ENCODE results near the gene NNMT.

The NNMT gene

DNA sequence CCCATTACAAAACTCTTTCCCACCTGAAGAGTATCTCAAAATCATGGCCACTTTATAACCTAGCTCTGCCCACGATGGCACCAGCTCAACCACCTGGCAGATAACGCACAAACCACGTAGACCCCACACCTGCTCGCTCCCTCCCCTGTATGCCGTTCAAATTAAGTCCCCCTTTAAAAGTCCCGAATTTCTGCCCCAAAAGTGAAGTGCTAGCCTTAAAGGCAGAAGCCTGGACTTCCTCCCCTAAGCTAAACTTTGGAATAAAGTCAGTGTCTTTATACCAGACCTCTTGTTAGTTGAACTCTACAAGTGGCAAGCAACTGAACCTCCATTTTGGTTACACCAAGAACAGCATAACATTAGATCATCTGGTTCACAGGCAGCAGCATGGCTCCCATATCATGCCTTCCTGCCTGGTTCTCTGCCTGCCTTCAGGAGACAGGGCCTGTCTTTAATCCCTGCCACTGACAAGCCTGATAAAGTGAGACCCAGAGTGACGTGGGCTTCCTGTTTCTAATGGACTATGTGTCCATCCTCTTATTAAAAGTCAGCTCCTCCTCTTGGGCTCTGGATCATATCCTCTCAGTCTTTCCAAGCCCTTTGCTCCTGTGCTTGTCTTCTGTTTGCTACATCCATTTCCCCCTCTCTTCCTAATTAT lies 32.6 kb upstream of the NNMT start:
- no peak for DNase-seq

DNA sequence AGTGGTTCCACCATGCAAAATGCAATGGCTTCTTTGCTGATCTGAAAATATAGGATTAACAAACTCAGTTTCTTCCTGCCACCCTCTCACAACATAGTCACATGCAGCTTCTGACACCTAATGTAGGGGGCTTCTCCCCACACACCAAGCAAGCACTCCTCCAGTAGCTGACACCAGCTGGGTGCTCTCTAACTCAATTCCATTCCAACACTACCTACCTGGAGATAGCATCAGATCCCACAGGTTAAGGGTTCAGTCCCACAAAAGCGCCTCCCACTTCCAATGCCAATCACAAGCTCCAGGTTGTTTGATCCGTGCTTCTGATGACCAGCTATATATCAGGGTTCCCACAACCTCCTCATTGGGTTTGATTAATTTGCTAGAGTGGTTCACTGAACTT lies 31.8 kb upstream of the NNMT start:
- no peak for DNase-seq

DNA sequence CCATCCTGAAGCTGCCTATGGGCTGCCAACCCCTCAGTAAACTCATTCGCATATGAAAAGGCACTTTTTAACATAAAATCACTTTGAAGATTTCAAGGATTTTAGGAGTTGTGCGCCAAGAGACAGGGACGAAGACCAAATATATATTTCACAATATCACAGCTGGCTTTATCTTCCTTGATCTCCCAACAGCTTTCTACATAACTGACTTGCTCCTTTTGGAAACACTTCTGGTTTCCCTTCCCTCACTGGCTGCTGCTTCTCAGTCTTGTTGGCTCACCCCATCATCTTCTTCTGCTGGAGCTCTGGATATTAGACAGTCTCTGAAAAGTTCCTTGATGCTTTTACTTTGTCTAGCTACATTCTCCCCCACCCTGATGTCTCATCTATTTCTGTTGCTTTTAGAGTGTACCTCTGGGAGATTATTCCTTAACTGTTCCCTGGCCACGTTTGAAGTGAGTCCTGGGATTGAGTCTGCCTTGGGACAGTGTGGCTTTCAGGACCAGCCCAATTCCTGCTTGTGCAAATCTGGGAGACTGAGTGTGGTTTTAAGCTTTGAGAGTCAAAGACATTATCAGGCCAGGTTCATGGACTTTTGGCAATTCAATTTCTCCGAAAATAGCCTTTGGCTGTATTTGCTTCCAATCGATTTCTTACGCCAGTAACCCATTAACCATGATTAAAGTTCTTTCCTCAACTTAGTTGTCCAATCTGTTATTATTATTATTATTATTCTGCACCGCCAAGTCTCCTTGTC lies 30.9 kb upstream of the NNMT start:
- DNase-seq: no peak

DNA sequence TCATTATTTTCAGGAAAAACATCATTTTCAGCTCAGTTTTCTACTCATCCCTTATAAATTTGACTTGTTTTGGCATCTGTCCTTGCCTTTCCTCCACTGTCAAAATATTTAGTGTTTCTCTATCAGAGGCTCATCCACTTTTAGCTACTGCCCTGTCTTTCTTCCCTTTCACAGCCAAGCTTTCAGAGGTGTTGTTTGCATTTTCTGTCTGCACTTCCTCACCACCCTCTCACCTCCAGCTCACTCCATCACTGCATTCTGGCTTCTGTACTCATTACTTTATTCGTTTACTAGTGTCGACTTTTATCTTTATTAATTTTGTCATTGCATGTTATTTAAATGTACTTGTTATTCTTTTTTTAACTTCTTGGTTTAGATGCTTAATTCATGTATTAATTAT lies 26.7 kb upstream of the NNMT start:
- DNase-seq: no peak

DNA sequence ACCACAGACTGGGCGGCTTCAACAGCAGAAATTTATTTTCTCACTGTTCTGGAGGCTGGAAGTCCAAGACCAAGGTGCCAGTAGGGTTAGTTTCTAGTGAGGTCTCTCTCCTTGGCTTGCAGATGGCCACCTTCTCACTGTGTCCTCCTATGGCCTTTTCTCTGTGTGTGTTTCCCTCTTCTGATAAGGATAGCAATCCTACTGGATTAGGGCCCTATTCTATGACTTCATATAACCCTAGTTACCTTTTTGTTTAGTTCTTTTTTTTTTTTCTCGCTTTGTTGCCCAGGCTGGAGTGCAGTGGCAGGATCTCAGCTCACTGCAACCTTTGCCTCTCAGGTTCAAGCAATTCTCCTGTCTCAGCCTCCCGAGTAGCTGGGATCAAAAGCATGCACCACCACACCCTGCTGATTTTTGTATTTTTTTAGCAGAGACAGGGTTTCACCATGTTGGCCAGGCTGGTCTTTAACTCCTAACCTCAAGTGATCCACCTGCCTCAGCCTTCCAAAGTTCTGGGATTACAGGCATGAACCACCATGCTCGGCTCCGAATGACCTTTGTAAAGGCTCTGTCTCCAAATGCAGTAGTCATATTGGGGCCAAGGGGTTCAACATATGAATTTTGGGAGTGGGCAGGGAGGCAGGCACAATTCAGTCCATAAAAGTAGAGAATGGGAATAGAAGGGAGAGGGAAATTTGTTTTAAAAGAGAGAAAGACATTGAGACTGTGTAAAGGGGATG lies 25.5 kb upstream of the NNMT start:
- no peak for DNase-seq

DNA sequence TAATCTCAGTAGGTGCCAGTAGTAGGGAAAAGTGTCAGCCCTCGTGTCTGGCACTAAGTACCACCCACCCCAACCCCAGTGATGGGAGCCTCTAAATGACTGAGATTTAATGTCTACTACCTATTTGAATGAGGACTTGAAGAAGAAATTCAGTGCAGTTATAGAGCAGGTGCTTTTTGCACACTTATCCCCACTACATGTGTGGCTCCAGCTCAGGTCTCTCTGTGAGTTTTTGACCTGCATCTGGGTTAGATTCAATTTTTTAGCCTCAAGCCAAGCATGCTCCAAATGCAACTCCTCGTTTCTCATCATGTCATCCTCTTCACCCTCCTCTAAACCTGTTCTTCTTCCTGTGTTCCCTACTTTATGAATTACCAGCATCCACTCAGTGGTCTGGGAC lies 24.9 kb upstream of the NNMT start:
- no peak for DNase-seq

DNA sequence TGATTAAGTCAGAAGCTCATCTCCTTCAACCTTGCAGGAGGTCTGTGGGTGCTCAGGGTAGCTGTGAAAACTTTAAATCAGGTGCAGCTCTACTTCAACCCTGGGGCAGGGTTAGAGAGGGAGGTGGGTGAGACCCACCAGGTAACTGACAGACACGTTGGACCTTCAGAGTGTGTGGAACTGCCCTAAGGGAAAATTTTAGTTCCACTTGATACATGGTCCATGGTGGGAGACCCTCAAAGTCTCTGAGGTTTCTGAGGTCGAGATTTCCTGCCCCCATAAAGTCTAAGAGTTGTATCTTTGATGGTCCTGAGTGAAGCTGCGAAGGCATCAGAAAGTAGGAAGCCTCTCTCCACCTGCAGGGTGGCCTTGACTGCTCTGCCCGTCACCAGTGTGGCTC lies 23.9 kb upstream of the NNMT start:
- DNase-seq: no peak

DNA sequence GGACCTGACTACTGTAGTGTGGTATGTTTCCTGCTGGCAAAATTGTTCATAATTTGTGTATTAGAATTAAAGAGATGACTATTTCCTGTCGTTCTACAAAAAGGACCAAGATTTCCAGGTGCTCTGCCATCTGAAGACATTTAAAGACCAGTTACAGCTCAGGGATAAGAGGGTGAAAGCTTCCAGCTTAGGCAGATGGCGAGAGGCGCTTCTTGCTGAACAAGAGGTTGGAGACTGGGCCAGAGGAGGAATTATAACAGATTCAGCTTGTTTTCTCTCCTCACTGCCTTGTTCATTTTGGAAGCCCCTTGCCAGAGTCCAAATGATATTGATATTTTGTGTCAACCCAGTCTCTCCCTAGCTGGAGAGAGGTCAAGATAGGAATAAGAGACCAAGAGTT lies 23.1 kb upstream of the NNMT start:
- DNase-seq: no peak

DNA sequence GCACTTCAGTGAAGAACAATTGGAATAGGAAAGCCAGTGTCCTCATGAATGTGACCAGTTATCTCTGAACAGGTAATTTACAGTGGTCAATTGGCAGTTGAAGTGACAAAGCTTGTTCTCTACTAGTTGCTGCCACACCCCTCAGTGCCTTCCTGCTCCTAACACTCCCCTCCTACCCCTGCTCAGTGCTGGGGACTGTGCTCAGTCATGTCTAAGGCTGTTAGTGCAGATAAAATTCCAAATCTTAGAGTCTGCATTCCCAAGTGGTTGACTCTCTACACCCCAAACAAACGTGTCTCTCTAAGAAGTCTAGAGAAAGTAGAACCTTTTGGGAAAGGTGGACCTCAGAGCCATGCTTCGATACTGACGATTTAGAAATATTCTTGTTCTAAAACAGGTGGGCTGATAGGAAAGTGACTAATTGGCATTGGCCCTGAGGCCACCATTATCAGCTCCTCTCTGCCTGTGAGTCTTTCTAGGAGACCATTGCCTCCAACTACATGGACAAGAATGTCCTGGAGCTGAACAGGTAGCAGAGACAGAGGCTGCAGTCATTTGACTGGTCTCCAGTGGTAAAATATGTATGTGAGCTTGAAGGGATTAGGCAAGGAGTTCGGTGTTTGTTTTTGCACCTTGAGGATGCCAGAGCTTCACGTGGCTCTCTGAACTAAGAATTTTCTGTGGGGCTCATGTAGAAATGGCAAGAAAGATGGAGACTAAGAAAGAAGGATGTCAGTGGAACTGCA lies 22.1 kb upstream of the NNMT start:
- DNase-seq: no peak

DNA sequence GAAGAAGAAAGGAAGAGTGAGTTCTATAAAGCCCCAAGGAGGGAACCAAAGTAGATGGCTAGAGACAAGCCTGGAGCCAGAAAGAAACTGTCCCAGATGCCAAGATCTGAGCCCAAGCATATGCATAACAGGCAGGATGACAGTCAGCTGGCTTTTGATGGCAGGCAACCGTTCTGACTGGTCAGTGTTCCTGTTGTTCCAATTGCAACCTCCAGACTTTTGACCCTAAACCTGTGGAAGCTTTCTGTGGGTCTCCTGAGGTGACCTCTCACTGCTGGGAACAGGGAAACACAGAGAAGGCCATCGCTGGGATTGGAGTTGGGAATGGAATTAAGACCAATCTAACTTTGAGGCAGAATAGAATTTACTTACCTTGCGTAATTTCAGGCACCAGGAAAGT lies 21.6 kb upstream of the NNMT start:
- no peak for DNase-seq

DNA sequence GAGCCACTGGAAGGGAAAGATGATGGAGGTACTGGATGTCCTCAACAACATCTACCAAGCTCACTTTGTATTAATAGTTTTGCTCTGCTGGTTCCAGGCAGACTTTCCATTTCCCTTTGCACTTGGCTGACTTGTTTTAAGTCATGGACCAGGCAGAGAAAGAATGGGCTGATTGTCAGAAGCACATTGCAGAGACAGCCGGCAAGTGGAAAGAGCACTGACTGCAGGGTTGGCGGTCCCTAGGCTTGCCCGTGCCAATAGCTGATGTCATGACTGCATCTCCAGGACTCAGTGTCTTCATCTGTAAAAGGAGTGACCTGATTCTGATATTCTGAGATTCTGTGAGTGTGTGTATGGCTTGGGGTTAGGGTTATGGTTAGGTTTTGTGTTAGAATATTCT lies 20.9 kb upstream of the NNMT start:
- DNase-seq: no peak

DNA sequence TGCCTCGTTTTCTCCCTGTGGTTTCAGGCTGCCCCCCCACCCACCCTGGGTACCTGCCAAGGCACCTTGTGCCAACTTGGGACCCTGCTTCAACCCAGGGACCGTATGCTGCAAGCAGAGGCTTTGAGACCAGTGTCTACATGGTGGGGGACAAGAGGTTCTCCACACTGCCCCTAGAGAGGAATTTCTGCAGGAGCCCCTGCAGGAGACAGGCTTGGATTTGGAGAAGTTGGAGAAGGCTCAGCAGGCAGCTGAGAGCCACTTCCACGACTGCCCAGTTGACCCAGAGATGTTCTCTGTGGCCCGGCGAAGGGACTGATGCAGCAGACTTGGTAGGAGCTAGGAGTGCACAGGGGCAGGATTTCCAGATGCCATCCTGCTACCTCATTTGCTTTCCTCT lies 20.1 kb upstream of the NNMT start:
- no peak for DNase-seq

DNA sequence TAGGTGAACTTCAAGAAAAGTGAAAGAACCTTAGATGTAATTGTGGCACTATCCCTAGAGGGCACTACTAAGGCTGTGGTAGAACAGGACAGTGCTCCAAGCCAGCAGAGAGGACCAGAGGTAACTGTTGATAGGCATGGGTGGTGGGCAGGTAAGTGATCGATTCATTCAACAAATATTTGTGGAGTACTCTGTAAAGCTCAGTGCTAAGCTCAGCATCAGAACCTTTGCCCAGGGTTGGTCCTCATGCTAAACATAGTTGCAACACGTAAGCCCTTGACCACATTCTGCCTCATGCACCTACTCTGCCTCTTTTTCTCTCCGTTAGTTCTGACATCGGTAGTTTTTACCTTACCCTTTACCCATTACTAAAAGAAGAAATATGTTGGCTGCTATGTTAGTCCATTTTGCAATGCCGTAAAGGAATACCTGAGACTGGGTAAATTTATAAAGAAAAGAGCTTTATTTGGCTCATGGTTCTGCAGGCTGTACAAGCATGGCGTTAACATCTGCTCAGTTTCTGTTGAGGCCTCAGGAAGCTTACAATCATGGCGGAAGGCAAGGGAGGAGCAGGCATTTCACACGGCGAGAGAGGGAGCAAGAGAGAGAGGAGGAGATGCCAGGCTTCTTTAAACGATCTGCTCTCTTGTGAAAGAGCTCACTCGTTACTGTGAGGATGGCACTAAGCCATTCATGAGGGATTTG lies 18.4 kb upstream of the NNMT start:
- DNase-seq: no peak

DNA sequence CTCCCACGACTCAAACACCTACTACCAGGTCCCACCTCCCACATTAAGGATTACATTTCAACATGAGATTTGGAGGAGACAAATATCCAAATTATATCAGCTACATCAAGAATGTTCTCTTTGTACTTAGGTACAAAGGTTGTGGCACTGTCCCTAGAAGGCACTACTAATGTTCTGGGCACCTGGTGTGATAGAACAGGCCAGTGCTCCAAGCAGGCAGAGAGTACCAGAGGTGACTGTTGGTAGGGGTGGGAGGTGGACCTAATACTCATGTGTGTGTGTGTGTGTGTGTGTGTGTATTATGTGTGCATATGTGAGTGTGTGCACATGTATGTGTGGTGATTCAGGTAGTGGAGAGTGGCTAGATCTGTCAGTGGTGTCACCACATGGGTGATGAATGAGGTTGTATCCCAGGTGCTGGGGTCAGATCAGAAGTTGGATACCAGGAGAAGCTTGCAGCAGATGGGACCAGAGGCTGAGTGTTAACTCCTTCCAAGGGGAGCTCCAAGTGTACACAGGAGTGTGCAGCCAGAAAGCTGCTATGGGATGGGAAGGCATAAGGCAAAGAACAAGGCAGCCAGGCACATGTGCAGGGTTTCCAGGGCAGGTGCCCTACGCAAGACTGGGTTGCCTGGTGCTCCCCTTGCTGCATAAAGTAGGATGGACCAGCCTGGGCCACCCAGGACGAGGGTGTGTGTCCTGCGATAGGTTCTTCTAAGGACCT lies 17.7 kb upstream of the NNMT start:
- no peak for DNase-seq

DNA sequence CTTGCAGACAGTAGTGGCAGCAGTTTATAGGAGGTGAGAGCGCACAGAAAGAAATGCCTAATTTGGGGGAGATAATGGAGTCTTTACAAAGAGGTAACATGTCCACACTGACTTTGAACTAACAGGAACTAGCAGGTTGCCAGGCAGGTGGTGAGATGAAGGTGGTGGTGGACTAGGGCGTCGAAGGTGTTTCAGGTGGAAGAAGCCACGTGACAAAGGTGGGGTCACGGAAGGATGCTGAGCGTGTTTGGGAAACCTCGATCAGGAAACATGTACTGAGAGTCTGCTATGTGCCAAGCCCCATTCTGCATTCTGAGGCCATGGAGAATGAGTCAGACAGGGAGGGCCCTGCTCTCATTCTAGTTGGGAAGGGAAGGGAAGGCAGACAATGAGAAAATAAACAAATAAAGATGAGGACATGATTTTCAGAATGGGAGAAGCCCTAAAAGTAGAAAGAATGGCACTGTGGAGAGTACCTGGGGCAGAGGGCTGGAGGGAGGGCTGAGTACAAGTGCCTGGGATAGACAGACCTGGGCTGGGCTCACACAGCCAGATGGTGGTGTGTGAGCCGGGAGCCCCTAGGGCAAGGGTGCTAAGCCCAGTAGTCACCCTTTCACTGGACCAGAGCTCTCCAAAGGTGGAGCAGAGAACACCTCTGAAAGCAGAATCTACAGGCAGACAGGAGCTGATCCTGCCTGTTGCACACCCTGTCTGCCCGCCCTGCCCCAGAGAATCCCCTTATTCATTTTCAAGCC lies 16.2 kb upstream of the NNMT start:
- DNase-seq: no peak

DNA sequence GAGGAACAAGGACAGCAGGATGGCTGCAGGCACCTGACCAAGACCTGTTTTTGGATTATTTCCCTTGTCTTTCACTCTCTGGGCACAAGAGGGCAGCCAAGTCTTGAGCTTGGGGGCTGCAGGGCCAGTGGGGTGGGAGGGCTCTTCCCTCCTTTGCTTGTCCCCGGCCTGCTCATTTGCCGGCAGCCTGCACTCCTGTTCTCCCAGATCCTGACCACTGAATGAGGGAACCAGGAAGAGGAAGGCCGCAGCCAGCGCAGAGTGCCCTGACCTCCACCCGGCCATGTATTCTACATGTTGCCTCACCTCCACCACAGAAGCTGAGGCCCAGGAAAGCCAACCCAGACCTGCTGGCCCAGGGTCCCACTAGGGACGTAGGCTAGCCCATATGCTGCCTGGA lies 15.5 kb upstream of the NNMT start:
- no peak for DNase-seq

DNA sequence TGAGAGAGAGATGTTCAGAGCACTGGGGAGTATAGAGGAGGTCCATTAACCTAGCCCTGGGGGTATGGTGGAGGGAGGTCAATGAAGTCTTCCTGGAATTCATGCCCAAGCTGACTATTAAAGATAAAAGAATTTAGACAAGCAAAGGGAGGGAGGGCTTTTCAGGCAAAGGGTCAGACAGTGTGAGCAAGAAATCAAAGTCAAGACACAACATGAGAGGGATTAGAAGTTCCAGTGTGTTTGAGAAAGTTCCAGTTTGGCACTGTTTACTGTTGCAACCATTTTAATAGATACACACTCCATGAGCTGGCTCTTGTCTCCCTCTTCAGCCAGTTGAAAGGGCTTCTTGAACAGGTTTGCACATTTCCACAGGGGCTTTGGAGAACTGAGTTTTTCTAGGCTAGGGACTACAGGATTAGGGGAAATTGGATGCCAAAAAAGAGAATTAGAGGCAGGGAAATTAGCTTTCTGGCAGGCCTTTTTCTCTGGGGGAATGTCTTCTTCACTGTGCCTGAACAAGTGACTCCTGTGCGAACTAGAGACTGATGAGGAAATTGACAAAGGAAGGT lies 14.7 kb upstream of the NNMT start:
- no peak for DNase-seq

DNA sequence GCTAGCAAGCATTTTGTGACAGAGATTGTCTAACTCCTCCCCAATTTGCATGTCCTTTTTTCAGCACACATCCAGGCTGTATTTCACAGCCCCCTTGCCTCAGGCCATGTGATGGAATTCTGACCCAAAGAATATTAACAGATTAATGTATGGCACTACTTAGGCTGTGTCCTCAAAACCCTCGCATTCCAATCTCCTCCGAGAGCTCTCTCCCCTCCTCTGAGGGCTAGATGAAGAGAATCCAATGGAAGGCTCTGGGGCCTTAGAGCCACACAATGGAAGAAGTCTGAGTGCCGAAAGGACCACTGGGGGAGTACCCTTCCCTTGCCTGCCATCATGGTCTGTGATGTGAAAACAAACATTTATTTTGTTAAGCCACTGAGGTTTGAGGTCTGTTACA lies 13.7 kb upstream of the NNMT start:
- no peak for DNase-seq

DNA sequence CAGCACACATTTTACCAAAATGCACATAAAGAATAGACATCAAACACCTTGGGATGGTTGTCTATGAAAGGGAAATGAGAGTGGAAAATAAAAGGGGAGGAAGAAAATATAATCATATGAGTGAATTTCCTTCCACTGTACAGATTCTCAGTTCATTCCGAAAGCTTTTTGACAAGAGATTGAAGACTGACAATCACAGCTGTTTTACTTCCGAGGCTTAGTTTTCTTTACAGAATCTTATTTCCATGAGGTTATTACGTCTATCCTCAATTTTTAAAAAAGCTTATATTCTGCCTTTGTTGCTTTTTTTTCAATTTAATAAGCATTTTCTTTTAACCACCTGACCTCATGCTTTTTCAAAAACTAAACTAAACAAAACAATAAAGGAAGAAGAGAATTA lies 12.8 kb upstream of the NNMT start:
- no peak for DNase-seq

DNA sequence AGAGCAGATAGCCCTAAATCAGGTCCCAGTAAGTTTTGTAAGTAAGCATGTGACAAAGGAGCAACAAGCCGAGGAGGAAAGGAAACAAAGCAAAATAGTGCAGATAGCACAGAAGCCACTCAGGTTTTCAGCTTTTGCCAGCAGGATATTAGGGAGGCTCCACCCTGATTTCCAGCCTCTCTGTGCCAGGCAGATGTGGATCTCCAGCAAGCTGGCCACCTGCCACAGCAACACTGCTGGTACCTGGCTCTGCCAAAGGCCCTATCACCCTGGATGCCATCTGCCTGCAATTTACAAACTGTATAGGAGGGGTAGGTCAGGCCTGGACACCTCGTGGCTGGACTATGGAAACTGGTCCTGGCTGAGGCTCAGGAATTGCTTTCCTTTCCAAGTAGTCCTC lies 12.2 kb upstream of the NNMT start:
- DNase-seq: no peak

DNA sequence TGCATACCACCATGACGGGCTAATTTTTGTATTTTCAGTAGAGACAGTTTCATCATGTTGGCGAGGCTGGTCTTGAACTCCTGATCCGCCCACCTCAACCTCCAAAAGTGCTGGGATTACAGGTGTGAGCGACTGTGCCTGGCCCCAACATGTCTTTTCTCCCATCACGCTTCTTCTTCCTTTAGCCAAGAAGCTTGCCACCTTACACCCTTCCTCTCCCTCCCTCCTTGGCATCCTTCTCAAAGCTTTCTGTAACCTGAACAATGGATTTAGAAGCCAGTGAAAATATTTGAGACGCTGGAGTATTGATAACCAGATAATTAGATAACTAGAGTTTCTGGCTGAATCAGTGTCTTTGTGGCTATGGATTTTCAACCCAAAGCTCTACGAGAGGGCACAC lies 11.3 kb upstream of the NNMT start:
- no peak for DNase-seq

Data from activated CD8-positive, alpha-beta memory T cell treated with anti-CD3 and anti-CD28 coated beads, Interleukin-2, amount 50 U/mL, for 4 hours (primary cell).